ENCODE results near the gene NR4A1.
A peak's percentile ranks its signal among the peaks of the same experiment; 100 is the strongest.

GRCh38 chr12:52020539-52021336 is 30.5 kb upstream of the NR4A1 start:
- TF ChIP-seq POLR2A (IDR thresholded peaks at IDR 0.05): no peak
- TF ChIP-seq, protein P1, sequence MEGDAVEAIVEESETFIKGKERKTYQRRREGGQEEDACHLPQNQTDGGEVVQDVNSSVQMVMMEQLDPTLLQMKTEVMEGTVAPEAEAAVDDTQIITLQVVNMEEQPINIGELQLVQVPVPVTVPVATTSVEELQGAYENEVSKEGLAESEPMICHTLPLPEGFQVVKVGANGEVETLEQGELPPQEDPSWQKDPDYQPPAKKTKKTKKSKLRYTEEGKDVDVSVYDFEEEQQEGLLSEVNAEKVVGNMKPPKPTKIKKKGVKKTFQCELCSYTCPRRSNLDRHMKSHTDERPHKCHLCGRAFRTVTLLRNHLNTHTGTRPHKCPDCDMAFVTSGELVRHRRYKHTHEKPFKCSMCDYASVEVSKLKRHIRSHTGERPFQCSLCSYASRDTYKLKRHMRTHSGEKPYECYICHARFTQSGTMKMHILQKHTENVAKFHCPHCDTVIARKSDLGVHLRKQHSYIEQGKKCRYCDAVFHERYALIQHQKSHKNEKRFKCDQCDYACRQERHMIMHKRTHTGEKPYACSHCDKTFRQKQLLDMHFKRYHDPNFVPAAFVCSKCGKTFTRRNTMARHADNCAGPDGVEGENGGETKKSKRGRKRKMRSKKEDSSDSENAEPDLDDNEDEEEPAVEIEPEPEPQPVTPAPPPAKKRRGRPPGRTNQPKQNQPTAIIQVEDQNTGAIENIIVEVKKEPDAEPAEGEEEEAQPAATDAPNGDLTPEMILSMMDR (IDR thresholded peaks at IDR 0.05): peak; percentile 44 to 77 (median 63)
